ENCODE data around the gene CAVIN2. TPM values are rescaled to one million over a fixed set of nuclear protein-coding genes. Genes with fewer than 3 reads are reported as not detected.
"Not testable (repeated sequence)": the region's sequence is repeated elsewhere in the genome, so short reads cannot be mapped to it uniquely, and the experiment has no call there.

Gene CAVIN2
- total and polyA plus RNA-seq, 9 donors = 34.0 to 67.6 (median 42.6) TPM

DNA sequence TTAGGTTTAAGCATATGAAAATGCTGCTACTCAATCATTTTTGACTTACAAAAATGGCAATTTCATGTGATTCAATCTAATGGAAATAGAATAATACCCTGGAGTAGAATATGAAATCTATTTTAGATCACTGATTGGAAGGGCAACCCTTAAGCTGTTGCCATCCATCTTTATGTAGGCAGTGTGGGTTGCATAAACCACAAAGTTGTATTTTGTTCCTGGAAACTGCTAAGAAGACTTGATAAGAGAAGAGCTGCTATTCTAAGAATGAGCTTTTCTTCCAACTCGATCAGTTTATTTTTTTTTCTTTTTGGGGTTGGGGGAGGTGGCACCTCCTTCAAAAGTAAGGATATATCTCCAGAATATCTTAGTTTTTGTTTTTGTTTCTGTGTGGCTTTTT lies 60.2 kb downstream of the CAVIN2 start:
- 17 to 25% (median 20%) methylated on average over 1 of the region's 1 CpG for WGBS, 3 donors
- Histone ChIP-seq H3K27ac (no peak overlapping the region), H3K4me3 (no peak overlapping the region), H3K36me3 (no peaks in the 10 kb centered on the region), H3K4me1 (ENCODE audit: insufficient read depth) (no peaks in the 10 kb centered on the region), H3K27me3 (no peaks in the 10 kb centered on the region), H3K9me3 (no peaks in the 10 kb centered on the region)
- intact Hi-C loops (cut with DNase I) = no loop called here
- no peak for TF ChIP-seq EP300 (IDR thresholded peaks at IDR 0.05)
- TF ChIP-seq, protein P1, sequence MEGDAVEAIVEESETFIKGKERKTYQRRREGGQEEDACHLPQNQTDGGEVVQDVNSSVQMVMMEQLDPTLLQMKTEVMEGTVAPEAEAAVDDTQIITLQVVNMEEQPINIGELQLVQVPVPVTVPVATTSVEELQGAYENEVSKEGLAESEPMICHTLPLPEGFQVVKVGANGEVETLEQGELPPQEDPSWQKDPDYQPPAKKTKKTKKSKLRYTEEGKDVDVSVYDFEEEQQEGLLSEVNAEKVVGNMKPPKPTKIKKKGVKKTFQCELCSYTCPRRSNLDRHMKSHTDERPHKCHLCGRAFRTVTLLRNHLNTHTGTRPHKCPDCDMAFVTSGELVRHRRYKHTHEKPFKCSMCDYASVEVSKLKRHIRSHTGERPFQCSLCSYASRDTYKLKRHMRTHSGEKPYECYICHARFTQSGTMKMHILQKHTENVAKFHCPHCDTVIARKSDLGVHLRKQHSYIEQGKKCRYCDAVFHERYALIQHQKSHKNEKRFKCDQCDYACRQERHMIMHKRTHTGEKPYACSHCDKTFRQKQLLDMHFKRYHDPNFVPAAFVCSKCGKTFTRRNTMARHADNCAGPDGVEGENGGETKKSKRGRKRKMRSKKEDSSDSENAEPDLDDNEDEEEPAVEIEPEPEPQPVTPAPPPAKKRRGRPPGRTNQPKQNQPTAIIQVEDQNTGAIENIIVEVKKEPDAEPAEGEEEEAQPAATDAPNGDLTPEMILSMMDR (IDR thresholded peaks at IDR 0.05) = no peak
- TF ChIP-seq POLR2A (IDR thresholded peaks at IDR 0.05) = no peak
- DNase-seq = no peak

DNA sequence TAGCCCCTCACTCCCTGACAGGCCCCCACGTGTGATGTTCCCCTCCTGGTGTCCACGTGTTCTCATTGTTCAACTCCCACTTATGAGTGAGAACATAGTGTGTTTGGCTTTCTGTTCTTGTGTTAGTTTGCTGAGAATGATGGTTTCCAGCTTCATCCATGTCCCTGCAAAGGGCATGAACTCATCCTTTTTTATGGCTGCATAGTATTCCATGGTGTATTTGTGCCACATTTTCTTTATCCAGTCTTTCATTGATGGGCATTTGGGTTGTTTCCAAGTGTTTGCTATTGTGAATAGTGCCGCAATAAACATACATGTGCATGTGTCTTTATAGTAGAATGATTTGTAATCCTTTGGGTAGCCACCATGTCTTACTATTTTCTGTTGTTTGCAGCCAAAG lies 61.2 kb downstream of the CAVIN2 start:
- H3K27me3 ChIP-seq; intact Hi-C loops (cut with DNase I); H3K36me3 ChIP-seq; H3K4me3 ChIP-seq; H3K27ac ChIP-seq; DNase-seq; H3K9me3 ChIP-seq; H3K4me1 ChIP-seq (ENCODE audit: insufficient read depth): not testable (repeated sequence)
- 88 to 92% (median 91%) methylated on average over 3 of the region's 3 CpGs for WGBS, 3 donors

Other genes starting within 250 kb of the CAVIN2 start
- 10 to 100 TPM; 11.4 to 17.6 (median 13.4) TPM for gene NABP1, start 169.0 kb downstream of the CAVIN2 start, total RNA-seq
- gene NABP1, start 169.0 kb downstream of the CAVIN2 start, polyA plus RNA-seq = 10 to 100 TPM in 1 of 2 donors, 1 to 10 TPM in 1; 5.3 to 19.1 TPM